Neutrophil (primary cell): Measurements from ENCODE around the gene MYRFL.

ENCODE experiments used
- H3K27ac ChIP-seq: fragments of 200-600 bp; sonication (generic); 2 replicates; pipeline ENCODE4 v1.5.1; 2016; ENCODE audit warnings: mild to moderate bottlenecking, moderate library complexity
- H3K27me3 ChIP-seq: fragments of 200-600 bp; sonication (generic); 2 replicates; pipeline ENCODE4 v1.6.0; 2016; ENCODE audit warnings: mild to moderate bottlenecking
- H3K36me3 ChIP-seq: fragments of 200-600 bp; sonication (generic); 2 replicates; pipeline ENCODE4 v1.5.1; 2017
- H3K4me1 ChIP-seq, 2 experiments: fragments of 200-600 bp in 1 of 2; sonication (generic) in 1 of 2; 1 replicate in 1 of 2; 2 replicates in 1 of 2; pipeline versions ENCODE4 v1.5.1 to v1.6.1; 2013 to 2016; ENCODE audit warnings: low read depth in 1 of 2, low read length in 1 of 2, mild to moderate bottlenecking in 1 of 2, moderate library complexity in 1 of 2; ENCODE audit not compliant: control insufficient read depth in 1 of 2, insufficient read depth in 1 of 2
- H3K4me3 ChIP-seq, 2 experiments: fragments of 200-600 bp in 1 of 2; sonication (generic) in 1 of 2; 1 replicate in 1 of 2; 2 replicates in 1 of 2; pipeline ENCODE4 v1.5.1; 2013 to 2016; ENCODE audit warnings: low read depth in 1 of 2, low read length in 1 of 2, mild to moderate bottlenecking in 1 of 2, moderate library complexity in 1 of 2
- H3K9me3 ChIP-seq: fragments of 200-600 bp; sonication (generic); 2 replicates; pipeline ENCODE4 v1.5.1; 2016
- TF ChIP-seq, protein P1 (sequence below): fragments of 200-600 bp; sonication (generic); IDR thresholded peaks from 2 replicates; pipeline ENCODE4 v1.5.1; 2016; ENCODE audit warnings: antibody characterized with exemption

The MYRFL gene

DNA sequence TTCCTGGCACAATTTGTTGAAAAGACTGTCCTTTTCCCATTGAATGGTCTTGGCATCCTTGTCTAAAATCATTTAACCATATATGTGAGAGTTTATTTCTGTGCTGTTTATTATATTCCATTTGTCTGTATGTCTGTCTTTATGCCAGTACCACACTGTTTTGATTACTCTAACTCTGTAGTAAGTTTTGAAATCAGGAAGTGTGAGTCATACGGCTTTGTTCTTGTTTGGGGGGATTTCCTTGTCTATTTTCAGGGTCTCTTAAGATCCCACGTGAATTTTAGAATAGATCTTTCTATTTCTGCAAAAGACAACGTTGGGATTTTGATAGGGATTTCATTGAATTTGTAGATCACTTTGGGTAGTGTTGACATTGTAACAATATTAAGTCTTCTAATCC lies 88.5 kb downstream of the MYRFL start:
- Histone ChIP-seq H3K4me3 (no peak overlapping the region), H3K27ac (no peak overlapping the region), H3K4me1 (no peaks in the 10 kb centered on the region), H3K36me3 (no peaks in the 10 kb centered on the region), H3K27me3 (no peaks in the 10 kb centered on the region), H3K9me3 (no peaks in the 10 kb centered on the region)
- TF ChIP-seq, protein P1, sequence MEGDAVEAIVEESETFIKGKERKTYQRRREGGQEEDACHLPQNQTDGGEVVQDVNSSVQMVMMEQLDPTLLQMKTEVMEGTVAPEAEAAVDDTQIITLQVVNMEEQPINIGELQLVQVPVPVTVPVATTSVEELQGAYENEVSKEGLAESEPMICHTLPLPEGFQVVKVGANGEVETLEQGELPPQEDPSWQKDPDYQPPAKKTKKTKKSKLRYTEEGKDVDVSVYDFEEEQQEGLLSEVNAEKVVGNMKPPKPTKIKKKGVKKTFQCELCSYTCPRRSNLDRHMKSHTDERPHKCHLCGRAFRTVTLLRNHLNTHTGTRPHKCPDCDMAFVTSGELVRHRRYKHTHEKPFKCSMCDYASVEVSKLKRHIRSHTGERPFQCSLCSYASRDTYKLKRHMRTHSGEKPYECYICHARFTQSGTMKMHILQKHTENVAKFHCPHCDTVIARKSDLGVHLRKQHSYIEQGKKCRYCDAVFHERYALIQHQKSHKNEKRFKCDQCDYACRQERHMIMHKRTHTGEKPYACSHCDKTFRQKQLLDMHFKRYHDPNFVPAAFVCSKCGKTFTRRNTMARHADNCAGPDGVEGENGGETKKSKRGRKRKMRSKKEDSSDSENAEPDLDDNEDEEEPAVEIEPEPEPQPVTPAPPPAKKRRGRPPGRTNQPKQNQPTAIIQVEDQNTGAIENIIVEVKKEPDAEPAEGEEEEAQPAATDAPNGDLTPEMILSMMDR, result no peak

DNA sequence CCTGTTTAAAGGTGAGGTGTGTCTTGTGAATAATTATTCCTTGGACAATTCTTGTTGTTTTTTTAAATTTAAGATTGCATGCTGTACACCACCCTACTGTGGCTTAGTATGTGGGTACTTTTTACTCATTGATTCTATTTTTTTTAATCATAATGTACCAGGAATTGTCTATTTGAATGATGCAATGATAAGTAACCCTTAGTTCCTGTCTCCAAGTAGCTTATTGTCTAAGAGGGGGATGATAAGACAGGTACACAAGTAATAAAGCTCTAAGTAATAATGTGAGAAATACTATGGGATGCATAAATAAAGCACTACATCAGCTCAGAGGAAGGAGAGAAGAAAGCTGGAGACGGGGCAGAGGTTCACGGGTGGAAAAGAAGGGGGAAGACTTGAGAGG lies 90.9 kb downstream of the MYRFL start:
- H3K4me1 ChIP-seq, result no peaks in the 10 kb centered on the region
- no peaks in the 10 kb centered on the region for H3K27me3 ChIP-seq
- H3K36me3 ChIP-seq, result no peaks in the 10 kb centered on the region
- H3K27ac ChIP-seq, result no peak overlapping the region
- no peaks in the 10 kb centered on the region for H3K9me3 ChIP-seq
- no peak overlapping the region for H3K4me3 ChIP-seq
- TF ChIP-seq, protein P1, result no peak

DNA sequence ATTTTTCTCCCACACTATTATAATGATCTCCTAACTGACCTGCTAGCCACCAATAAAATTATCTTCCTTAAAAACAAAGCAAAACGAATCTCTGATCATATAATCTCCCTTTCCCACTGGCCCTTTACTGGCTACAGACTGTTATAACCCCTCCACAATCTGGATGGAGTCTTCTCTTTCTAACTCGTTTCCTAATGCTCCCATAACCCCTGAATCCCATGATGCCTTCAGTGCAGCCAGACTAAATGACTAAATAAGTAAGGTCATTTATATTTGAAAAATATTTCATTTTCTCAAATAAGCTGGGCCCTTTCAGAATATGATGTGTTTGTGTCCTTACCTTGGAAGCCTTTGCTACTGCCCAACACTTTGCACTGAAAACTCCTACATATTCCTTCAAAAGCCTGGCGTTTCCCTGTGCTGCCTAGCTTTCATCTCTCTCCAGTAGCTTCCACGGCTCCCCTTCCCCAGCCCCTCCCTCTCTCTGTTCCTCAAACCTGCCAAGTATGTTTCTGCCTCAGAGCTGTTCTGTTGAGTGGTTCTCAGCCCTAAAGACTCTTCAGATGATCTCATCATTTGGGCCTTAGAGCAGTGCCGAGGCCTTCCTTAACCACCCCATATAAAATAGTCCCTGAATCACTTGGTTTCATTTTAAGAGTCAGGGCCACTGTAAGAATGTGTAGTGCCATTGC lies 91.7 kb downstream of the MYRFL start:
- Histone ChIP-seq H3K4me3 (no peak overlapping the region), H3K27me3 (no peaks in the 10 kb centered on the region), H3K9me3 (no peaks in the 10 kb centered on the region), H3K27ac (no peak overlapping the region), H3K4me1 (no peaks in the 10 kb centered on the region), H3K36me3 (no peaks in the 10 kb centered on the region)
- TF ChIP-seq, protein P1, result no peak

DNA sequence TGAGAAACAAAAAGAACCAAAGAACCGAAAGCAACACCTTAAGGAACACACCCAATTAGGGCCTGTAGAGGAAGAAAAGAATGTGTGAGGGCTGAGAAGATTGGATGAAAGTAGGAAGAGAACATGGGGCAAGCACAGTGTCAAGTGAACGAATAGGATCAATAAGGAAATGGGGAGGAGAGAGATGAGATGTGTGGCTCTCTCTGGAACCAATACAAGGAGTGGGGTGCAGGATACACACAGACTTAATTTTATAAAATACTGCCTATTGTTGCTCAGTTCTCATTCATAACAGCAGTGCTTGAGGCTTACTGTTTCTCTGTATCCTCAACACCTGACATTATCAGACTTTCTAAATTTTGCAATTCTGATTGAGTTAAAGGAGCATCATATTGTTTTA lies 93.3 kb downstream of the MYRFL start:
- Histone ChIP-seq H3K9me3 (no peaks in the 10 kb centered on the region), H3K4me1 (no peaks in the 10 kb centered on the region), H3K36me3 (no peaks in the 10 kb centered on the region), H3K27ac (no peak overlapping the region), H3K4me3 (no peak overlapping the region), H3K27me3 (no peaks in the 10 kb centered on the region)
- TF ChIP-seq, protein P1, result no peak

DNA sequence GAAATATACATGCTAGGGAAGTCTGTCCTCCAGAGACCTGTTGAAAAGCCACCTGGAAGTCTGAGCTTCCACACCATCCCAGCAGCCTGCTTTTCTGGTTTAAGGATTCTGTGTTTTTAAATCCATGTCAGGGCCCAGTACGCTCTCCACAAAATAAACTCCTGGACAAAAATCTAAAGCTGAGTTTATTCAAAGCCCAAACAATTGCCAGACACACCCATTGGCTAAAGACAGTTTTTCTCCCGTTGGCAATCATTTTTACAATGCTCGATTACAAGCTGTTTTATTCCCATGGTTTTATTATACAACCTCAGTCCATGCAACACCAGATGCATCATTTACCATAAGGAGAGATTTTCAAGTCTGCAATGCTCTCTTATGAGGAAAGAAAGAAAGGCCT lies 94.5 kb downstream of the MYRFL start:
- H3K36me3 ChIP-seq, result no peaks in the 10 kb centered on the region
- H3K27me3 ChIP-seq, result no peaks in the 10 kb centered on the region
- TF ChIP-seq, protein P1, result no peak
- H3K27ac ChIP-seq, result no peak overlapping the region
- no peaks in the 10 kb centered on the region for H3K9me3 ChIP-seq
- H3K4me1 ChIP-seq, result no peaks in the 10 kb centered on the region
- no peak overlapping the region for H3K4me3 ChIP-seq

DNA sequence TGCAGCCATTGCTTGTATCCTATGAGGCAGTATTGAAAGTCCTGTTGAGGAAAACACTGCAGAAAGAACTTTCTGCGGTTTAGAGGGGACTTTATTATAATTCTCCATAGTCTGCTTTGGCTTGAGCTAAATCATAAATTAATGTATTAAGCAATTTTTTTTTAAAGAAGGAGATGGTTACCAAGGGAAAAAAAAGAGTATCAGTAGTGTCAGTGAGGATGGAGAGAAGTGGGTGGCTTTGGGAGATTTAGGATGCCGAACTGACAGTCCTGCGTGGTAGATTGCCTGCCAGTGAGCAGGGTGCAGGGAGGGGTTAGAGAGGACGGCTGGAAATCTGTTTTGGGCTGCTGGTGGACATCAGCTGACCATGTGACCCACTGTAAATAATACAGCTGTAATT lies 96.8 kb downstream of the MYRFL start:
- TF ChIP-seq, protein P1, result no peak
- Histone ChIP-seq H3K4me1 (no peaks in the 10 kb centered on the region), H3K27me3 (no peaks in the 10 kb centered on the region), H3K27ac (no peak overlapping the region), H3K9me3 (no peaks in the 10 kb centered on the region), H3K4me3 (no peak overlapping the region), H3K36me3 (no peaks in the 10 kb centered on the region)
